GM21528 (cell line): ENCODE measurements around the gene HIF1A.
"Not testable (repeated sequence)": the region's sequence is repeated elsewhere in the genome, so short reads cannot be mapped to it uniquely, and the experiment has no call there.

Experiments
- ATAC-seq: cut with Tn5 transposase; IDR thresholded peaks from one replicate; pipeline ENCODE4 v1.9.1; 2021; ENCODE audit warnings: mild to moderate bottlenecking, moderate library complexity; ENCODE audit not compliant: unreplicated experiment, low FRiP score

HIF1A gene

DNA sequence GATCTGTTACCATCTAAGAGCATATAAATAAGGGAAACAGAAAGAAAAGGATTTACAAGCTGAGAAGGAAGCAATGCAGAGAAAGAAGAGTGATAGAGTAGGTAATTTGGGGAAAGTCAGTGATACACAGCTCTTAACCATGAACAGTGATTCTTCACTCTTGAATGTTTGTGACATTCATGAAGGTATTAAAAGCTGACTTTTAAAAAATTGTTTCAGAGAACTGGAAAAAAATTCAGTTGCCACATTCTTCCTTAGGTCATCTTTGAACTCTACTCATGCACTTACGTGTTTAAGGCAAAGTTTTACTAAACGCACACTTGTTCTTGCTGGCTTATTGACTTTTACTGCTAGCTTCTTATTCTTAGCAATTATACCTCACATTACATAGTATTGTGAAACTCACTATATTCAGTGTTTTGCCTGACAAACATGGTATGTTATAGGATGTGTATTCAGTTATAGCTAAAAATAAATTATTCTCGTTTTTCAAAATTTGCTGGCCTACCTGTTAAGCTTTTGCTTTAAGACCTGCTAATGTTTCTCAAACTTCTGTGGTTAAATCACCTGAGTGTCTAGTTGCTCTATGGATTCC, 10.9 kb downstream of the HIF1A start:
- ATAC-seq, result no peak

DNA sequence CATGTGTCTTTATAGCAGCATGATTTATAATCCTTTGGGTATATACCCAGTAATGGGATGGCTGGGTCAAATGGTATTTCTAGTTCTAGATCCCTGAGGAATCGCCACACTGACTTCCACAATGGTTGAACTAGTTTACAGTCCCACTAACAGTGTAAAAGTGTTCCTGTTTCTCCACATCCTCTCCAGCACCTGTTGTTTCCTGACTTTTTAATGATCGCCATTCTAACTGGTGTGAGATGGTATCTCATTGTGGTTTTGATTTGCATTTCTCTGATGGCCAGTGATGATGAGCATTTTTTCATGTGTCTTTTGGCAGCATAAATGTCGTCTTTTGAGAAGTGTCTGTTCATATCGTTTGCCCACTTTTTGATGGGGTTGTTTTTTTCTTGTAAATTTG, 12.5 kb downstream of the HIF1A start:
- not testable (repeated sequence) for ATAC-seq

DNA sequence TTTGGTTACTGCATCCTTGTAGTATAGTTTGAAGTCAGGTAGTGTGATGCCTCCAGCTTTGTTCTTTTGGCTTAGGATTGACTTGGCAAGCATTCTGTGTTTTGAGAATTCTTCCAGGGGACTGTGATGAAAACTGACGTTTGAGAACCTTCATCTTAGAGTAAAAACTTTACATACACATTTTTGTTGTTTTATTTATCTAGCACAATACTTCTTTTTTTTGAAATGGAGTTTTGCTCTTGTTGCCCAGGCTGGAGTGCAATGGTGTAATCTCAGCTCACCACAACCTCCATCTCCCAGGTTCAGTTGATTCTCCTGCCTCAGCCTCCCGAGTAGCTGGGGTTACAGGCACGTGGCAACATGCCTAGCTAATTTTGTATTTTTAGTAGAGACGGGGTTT, 13.4 kb downstream of the HIF1A start:
- ATAC-seq, result not testable (repeated sequence)

DNA sequence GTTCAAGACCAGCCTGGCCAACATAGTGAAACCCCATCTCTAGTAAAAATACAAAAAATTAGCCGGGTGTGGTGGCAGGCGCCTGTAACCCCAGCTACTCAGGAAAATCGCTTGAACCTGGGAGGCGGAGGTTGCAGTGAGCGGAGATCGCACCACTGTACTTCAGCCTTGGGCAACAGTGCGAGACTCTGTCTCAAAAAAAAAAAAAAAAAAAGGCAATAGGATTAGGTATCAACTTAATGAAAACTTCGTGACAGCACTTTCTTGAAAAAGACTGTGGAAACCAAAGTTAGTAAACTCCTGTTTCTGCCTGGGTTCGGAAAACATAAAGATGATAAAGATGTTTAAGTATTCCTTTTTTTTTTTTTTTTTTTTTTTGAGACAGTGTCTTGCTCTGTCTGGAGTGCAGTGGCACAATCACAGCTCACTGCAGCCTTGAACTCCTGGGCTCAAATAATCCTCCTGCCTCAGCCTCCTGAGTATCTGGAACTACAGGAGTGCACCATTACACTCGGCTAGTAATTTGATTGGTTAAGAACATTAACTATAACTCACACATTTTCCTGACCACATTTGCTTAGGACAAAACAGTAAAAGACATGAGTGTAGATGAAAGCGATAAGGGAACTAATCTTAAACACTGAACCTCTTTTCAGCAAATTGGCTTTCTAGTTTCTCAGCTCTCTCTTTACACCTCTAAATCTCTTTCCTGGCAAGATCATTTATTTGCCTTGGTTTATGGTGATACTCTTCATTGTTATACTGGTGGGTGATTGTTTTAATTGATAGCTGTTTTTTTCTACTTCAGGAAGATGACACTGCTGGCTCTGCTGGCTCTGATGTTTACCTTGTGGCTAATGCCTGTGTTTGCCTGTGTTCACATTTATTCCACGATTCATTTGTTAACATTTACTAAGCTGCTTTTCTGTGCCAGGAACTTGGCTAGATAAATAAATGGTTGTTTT, 15.8 kb downstream of the HIF1A start:
- no peak for ATAC-seq

DNA sequence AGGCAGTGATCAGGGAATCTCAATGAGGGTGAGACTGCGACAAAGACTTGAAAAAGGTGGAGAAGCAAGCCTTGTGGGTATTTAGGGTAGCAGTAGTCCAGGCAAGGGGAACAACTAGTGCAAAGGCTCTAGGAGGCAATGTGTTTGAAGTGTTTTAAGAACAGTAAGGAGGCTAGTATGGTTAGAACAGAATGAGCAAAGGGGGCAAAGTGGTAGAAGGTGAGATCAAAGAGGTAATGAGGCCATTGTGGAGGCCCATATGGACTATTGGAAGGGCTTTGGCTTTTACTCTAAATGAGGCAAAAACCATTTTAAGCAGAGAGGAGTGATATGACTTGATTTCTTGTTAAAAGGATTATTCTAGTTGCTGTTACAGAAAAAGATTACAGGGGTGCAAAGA, 16.8 kb downstream of the HIF1A start:
- ATAC-seq, result no peak

DNA sequence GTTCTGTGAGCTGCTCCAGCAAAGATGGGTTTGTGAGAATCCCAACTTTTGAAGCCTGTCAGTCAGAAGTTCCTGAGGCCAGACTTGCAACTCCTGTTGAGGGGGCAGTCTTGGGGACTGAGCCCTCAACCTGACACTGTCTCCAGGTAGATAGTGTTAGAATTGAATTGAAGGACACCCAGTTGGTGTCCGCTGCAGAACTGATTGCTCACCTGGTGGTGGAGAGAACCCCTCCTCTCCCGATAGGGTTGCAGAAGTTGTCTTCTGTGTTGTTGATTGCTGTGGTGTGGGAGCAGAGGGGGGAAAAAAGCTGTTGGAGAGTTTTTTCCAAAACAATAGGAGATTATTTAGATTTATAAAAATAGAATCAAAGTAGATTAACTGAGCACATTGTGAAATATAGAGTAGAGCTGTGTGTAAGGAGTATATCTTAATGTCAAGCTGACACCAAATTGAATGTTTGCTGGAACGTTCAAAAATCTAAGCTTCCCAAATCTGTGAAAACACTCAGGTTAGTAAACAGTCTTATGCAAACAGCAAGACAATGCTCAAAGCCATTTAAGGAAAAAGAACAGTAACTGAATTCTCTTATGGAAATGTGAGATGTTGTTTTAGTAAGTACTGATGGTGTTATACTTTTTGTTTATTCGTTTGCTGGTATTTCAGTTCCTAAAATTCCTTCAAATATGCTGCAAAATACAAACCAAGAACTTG, 18.6 kb downstream of the HIF1A start:
- no peak for ATAC-seq

DNA sequence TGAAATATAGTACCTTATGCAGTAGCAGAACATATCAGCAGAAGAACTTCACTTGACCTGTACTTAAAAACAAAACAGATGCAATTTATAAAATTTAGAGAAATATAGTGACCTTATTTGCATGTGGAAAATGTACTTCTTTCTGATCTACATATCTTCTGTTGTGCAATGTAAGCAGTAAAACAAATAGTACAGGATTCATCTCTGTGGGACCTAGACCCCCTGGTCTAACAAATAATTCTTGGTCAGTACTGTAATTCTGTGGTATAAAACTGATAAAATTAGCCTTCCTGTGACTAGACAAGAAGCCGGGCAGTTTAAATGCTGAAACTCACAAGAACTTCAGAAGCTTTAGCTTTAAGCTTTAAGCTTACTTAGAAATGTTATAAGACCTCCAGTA, 21.6 kb downstream of the HIF1A start:
- ATAC-seq, result no peak

DNA sequence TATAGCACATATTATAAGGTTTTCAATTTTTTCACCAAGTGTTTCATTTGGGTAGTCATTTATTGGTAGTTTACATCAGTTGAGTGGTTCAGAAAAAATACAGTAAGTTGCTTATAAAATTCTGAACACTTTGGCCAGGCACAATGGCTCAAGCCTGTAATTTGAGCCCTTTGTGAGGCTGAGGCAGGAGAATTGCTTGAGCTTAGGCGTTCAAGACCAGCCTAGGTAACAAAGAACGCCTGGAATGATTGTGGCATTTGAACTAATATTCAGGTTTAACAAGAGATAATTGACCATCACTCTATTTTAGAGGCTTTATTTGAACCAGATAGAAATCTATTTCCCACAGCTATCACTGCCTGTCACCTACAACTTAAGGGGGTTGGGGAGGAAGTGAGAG, 22.7 kb downstream of the HIF1A start:
- ATAC-seq, result no peak

DNA sequence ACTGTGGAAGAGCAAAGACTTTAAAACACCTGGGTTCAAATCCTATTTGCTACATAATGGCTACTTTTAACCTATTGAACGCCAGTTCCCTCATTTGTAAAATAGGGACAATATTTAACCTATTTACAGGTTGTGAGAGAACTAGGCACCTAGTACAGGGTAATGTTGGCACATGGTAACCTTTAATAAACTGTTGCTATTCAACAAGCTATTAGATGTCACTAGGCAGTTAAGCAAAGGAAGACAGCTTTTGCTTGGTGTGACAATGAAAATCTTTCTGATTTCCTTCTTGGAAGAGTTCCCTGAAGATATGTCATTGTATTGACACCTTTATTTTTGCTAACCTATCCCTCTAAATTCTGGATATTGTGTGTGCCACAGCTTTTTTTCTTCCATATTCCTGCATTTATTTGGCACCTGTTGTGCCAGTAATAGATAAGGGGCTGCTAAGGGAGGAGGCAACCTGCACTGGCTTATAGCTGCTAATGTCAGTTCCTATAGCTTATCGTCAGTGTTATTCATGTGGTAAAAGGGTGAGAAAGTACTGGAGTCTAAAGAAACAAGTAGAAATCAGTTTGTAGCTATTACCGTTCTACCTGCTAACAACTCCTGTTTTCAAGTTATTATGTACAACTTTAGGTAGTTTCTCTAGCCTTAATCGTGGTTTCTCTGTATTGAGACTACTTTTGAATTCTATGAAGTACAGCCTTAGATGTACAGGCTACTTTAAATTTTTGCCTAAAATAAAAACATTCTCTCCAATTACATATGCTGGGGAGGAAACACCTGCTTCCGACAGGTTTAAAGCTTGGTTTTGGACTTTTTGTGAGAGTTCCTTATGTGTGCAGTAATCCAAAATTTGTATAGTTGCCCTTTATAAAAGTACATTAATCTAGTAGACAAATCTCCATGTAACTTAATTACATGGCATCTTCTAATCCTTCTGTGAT, 24.3 kb downstream of the HIF1A start:
- ATAC-seq, result no peak

DNA sequence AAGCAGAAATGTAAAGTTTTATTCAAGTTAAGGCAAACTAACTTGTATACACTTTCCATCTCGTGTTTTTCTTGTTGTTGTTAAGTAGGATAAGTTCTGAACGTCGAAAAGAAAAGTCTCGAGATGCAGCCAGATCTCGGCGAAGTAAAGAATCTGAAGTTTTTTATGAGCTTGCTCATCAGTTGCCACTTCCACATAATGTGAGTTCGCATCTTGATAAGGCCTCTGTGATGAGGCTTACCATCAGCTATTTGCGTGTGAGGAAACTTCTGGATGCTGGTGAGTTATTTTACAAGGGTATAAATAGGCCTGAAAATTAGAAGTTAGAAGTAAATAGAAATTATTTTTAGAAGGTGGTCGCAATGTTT, 25.0 kb downstream of the HIF1A start:
- no peak for ATAC-seq

DNA sequence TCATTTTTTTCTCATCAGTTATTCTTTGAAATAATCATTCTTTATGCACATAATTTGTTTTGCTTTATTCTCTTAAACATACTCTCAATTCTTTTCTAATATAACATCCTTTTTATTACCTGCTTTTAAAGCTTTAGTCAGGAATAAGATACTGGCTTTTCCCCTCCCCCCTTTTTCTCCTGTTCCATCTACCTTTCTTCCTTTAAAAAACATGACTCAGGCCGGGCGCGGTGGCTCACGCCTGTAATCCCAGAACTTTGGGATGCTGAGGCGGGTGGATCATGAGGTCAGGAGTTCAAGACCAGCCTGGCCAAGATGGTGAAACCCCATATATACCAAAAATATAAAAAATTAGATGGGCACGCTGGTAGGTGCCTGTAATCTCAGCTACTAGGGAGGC, 25.4 kb downstream of the HIF1A start:
- ATAC-seq, result no peak

DNA sequence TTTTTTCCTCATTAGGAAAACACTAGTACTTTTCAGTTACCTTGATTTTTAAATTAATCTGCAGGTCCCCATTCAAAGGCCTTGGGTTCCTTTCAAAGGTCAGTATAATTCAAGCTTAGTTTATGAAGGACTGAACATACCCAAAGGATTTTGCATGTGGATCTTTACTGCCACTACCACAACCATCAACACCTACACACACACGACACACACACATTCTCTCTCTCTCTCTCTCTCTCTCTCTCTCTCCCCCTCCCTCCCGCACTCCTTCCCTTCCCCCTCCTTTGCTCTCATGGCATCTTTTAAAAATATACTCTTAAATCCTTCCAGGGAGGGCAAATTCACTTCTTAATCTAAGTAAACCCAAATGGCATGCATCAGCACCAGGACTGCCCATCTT, 28.8 kb downstream of the HIF1A start:
- ATAC-seq, result no peak

DNA sequence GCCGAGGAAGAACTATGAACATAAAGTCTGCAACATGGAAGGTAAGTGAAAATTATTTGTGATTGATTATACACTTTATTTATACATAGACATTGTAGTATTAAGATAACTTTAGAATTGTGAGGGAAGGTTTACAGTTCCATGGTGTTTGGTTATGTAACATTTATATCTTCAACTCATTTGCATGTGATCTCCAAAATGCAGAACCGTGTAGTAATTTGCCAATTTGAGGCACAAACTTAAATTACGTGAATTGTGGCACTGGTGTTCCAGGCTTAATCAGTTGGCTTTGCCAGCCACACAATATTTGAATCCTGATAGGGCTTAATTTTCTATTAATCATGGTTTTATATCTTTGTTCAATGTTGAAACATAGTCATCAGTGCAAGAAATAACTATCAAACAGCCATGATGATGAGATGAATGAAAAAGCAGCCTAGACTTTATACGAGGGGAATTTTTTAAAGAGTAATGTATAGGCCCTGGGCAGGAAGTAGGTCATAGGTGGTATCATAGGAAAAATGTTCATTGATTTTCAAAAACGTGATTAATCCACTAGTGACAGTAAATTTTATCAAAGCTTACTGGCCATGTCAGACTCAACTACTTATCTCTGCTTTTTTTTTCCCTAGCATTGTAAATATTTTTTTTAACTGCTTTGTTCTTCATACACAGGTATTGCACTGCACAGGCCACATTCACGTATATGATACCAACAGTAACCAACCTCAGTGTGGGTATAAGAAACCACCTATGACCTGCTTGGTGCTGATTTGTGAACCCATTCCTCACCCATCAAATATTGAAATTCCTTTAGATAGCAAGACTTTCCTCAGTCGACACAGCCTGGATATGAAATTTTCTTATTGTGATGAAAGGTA, 31.7 kb downstream of the HIF1A start:
- no peak for ATAC-seq

DNA sequence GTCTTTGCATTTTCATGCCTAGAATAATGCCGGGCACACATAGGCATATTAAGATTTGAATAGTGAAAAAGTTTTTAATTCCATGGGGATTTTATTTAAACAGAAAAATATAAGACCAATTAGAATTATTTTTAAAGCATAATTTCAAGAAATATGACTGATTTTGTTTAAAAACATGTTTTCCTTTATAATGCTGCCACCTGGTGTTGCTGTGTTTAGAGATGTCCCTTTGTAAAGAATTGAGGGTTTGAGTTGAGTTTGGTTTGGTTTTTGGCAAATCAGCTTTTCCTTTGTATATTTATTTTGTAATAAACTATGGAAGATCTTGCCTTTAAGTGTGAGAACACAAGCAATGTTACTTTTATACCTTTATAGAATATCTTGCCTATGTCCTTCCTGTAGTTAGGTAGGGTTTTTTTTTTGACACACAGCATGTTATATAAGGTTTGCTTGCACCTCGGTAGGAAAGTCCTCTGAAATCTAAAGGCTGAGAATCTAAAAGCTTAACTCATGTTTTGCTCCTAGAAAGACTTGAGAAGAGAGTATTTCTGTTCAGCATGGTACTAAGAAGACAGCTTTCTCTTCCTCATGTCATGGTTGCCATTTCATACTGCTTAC, 35.6 kb downstream of the HIF1A start:
- no peak for ATAC-seq

DNA sequence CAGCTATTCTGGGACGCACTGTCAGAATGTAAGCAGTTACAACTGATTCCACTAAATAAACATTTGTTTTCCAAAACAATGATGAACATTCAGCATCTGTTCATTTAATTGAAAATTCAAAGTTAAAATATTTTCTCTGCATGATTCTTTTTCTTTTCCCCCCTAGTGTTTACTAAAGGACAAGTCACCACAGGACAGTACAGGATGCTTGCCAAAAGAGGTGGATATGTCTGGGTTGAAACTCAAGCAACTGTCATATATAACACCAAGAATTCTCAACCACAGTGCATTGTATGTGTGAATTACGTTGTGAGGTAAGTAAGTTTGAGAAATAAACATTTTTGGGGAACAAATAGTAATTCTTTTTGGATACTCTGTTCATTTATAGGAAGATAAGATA, 38.7 kb downstream of the HIF1A start:
- no peak for ATAC-seq

DNA sequence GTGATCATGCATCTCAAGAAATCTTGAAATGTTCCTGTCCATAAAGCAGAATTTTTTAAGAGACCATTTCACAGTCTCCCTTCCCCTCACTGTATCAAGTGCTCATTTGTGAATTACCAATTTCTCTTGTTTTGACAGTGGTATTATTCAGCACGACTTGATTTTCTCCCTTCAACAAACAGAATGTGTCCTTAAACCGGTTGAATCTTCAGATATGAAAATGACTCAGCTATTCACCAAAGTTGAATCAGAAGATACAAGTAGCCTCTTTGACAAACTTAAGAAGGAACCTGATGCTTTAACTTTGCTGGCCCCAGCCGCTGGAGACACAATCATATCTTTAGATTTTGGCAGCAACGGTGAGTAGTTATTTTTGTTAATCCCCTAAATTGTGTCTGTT, 41.4 kb downstream of the HIF1A start:
- no peak for ATAC-seq

DNA sequence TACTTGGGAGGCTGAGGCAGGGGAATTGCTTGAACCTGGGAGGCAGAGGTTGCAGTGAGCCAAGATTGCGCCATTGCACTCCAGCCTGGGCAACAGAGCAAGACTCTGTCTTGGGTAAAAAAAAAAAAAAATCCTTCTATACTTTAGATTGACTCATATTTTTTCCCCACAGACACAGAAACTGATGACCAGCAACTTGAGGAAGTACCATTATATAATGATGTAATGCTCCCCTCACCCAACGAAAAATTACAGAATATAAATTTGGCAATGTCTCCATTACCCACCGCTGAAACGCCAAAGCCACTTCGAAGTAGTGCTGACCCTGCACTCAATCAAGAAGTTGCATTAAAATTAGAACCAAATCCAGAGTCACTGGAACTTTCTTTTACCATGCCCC, 42.6 kb downstream of the HIF1A start:
- ATAC-seq, result no peak

DNA sequence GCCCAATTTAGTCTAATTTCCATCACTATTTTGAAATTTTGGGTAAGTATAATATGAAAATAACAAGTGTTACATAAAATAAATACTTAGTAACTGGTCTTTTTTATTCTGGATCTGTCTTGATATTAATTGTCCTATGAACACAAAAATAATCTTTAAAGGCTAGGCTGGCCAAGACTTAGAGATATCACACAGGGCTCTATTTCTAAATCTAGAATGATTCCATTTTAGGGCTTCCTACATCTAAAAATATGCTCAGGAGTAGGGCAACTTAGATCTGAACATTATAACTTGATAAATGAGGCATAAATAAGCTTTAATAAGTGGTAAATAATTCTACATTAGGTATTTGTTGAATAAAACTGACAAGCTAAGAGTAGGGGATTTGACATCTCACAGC, 43.8 kb downstream of the HIF1A start:
- no peak for ATAC-seq

DNA sequence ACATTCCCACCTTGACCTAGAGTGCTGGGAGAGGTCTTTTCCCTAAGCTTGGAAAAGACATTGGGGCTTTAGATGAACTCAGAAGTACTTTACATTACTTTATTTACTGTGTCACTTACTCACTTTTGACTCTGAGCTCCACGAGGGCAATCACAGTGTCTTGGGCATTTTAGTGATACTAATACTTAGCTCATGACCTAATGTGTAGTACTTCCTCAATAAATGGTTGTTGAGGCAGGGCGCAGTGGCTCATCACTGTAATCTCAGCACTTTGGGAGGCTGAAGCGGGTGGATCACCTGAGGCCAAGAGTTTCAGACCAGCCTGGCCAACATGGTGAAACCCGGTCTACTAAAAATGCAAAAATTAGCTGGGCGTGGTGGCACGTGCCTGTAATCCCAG, 47.1 kb downstream of the HIF1A start:
- ATAC-seq, result no peak
